Keratinocyte (primary cell): ENCODE measurements around the gene DCDC2.

Source experiments
- CTCF ChIP-seq, 3 experiments: IDR thresholded peaks in 1 of 3; conservative IDR thresholded peaks in 1 of 3; optimal IDR thresholded peaks in 1 of 3; 2 replicates in 2 of 3; 3 replicates in 1 of 3; pipeline versions ENCODE3 to v1.5.1; 2011; ENCODE audit warnings: low read length in 3 of 3, mild to moderate bottlenecking in 3 of 3, moderate library complexity in 2 of 3, control low read depth in 1 of 3, inconsistent platforms in 1 of 3; ENCODE audit not compliant: insufficient read depth in 2 of 3; ENCODE audit errors: extremely low read depth in 1 of 3
- EZH2 ChIP-seq: IDR thresholded peaks from one replicate; pipeline ENCODE4 v1.6.1; 2012; ENCODE audit warnings: inconsistent platforms, mild to moderate bottlenecking, low read length, moderate library complexity

DNA sequence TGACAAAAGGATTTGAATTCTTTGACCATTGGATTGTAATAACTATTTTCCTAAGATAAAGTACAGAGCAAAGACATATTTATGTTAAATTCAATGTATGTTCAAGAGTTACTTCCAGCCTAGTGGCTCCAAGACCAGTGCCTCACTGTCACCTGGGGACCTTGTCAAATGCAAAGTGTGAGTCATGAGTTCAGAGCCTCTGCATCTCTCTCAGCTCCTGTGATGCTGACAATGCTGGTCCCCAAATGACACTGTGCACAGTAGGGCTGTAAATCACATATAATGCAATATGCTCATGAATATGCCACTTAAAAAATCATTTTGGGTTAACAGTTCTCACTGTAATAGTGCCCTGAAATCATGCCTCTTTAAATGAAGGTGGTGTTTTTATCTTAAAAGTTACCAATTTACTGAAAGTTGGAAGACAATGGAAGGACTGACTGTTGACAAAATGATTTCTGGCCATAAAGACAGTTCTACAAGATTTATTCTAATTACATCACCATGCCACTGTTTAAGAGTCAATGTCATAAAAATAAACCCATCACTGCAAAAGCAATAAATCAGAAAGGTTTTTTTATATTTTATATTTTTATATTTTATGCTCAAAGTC lies 169.8 kb downstream of the DCDC2 start:
- no peak for TF ChIP-seq EZH2
- TF ChIP-seq CTCF (optimal IDR thresholded peaks at IDR 0.05 in 1 of 3, IDR thresholded peaks at IDR 0.05 in 1 of 3, conservative IDR thresholded peaks at IDR 0.05 in 1 of 3; ENCODE audit: extremely low read depth in 1 of 3, insufficient read depth in 2 of 3, low read length in 3 of 3) = no peak
